HCT116 (cell line): ENCODE measurements around the gene INSL3. TPM values are rescaled to one million over a fixed set of nuclear protein-coding genes. Genes with fewer than 3 reads are reported as not detected.

Source experiments
- ATAC-seq: fragments of 200-7000 bp; cut with Tn5 transposase; 2 replicates; pipeline ENCODE4 v1.9.1; 2020; ENCODE audit warnings: mild to moderate bottlenecking, moderate library complexity
- BruUV-seq: library from RNA; stranded (reverse); fragments of 400-500 nt; replicated peaks from 2 replicates; lab custom pipeline; 2021; lab: Mats Ljungman, UMichigan
- CTCF ChIA-PET: fragments of 300-600 bp; sonication (Branson Sonifier 250); formaldehyde crosslinking; loops from one replicate; lab custom pipeline; 2021; ENCODE audit warnings: antibody characterized with exemption; lab: Charles Lee
- POLR2A ChIA-PET: fragments of 300-600, 350-600 bp; sonication (Branson Sonifier 250); formaldehyde crosslinking; loops from one replicate; lab custom pipeline; 2021; ENCODE audit warnings: antibody characterized with exemption; lab: Charles Lee
- RAD21 ChIA-PET, 2 experiments: fragments of 300-600 bp; sonication (Branson Sonifier 250); formaldehyde crosslinking; loops; one replicate each; lab custom pipeline; 2023; ENCODE audit warnings: low total read pairs in 2 of 2; ENCODE audit not compliant: uncharacterized antibody in 2 of 2, unreplicated experiment in 2 of 2, low non-redundant PET in 1 of 2; lab: Charles Lee
- DNase-seq: peaks from one replicate; pipeline ENCODE4 v3.0.0-alpha.2; 2010; ENCODE audit warnings: low read depth, low spot score
- H2AFZ ChIP-seq: fragments of 200-600 bp; shearing (Covaris generic), sonication (generic); 2 replicates; pipeline ENCODE4 v1.6.1; 2017; ENCODE audit warnings: low read depth, mixed run types, mixed read lengths, antibody characterized with exemption, low read length; ENCODE audit not compliant: poor library complexity, severe bottlenecking
- H3K27ac ChIP-seq: 2 replicates; pipeline ENCODE4 v1.5.1; 2012; ENCODE audit warnings: low read depth, low read length
- H3K27me3 ChIP-seq: fragments of 200-600 bp; sonication (generic); 2 replicates; pipeline ENCODE4 v1.6.1; 2016; ENCODE audit warnings: mixed run types, low read length, mixed read lengths; ENCODE audit not compliant: insufficient read depth
- H3K36me3 ChIP-seq, 2 experiments: fragments of 200-500 bp in 1 of 2; fragments of 200-600 bp in 1 of 2; sonication (Bioruptor generic) in 1 of 2; sonication (generic) in 1 of 2; 2 replicates each; pipeline versions ENCODE4 v1.5.1 to v1.6.1; 2014 to 2016; ENCODE audit warnings: low read length in 2 of 2, inconsistent platforms in 1 of 2, mixed read lengths in 1 of 2, mixed run types in 1 of 2; ENCODE audit not compliant: insufficient read depth in 2 of 2, control insufficient read depth in 1 of 2
- H3K4me1 ChIP-seq, 2 experiments: fragments of 200-600 bp in 1 of 2; sonication (generic) in 1 of 2; 2 replicates each; pipeline versions ENCODE4 v1.5.1 to v1.6.1; 2012 to 2017; ENCODE audit warnings: low read length in 2 of 2, inconsistent platforms in 1 of 2, mild to moderate bottlenecking in 1 of 2, mixed read lengths in 1 of 2, mixed run types in 1 of 2, moderate library complexity in 1 of 2; ENCODE audit not compliant: insufficient read depth in 2 of 2, control insufficient read depth in 1 of 2
- H3K4me2 ChIP-seq: fragments of 200-600 bp; sonication (generic); 2 replicates; pipeline ENCODE4 v1.6.1; 2017; ENCODE audit warnings: mixed run types, low read length, mixed read lengths
- H3K4me3 ChIP-seq, 2 experiments: fragments of 200-600 bp in 1 of 2; sonication (generic) in 1 of 2; replicated peaks in 1 of 2; 2 replicates each; pipeline ENCODE4 v1.5.1; 2011 to 2016; ENCODE audit warnings: low read length in 2 of 2, control low read depth in 1 of 2, low read depth in 1 of 2, mild to moderate bottlenecking in 1 of 2, mixed read lengths in 1 of 2, mixed run types in 1 of 2
- H3K79me2 ChIP-seq: fragments of 200-600 bp; sonication (generic); 2 replicates; pipeline ENCODE4 v1.6.1; 2017; ENCODE audit warnings: mild to moderate bottlenecking, mixed run types, low read length, moderate library complexity, mixed read lengths; ENCODE audit not compliant: insufficient read depth
- H3K9ac ChIP-seq: fragments of 200-600 bp; sonication (generic); 2 replicates; pipeline ENCODE4 v1.6.1; 2016; ENCODE audit warnings: low read length, mixed read lengths
- H3K9me2 ChIP-seq: fragments of 200-600 bp; sonication (generic), shearing (Covaris generic); 2 replicates; pipeline ENCODE4 v1.6.1; 2017; ENCODE audit warnings: mixed run types, mild to moderate bottlenecking, moderate library complexity; ENCODE audit not compliant: insufficient read depth
- H3K9me3 ChIP-seq, 2 experiments: fragments of 200-500 bp in 1 of 2; fragments of 200-600 bp in 1 of 2; sonication (Bioruptor generic) in 1 of 2; sonication (generic) in 1 of 2; 2 replicates each; pipeline ENCODE4 v1.6.1; 2014 to 2017; ENCODE audit warnings: low read length in 2 of 2, mixed read lengths in 2 of 2, inconsistent platforms in 1 of 2, low read depth in 1 of 2, mild to moderate bottlenecking in 1 of 2, mixed run types in 1 of 2, moderate library complexity in 1 of 2; ENCODE audit not compliant: control insufficient read depth in 1 of 2, insufficient read depth in 1 of 2
- H4K20me1 ChIP-seq: fragments of 200-600 bp; sonication (generic), shearing (Covaris generic); 2 replicates; pipeline ENCODE4 v1.6.1; 2017; ENCODE audit warnings: mixed run types, mild to moderate bottlenecking, moderate library complexity; ENCODE audit not compliant: insufficient read depth
- ATF3 ChIP-seq: IDR thresholded peaks from 2 replicates; pipeline ENCODE4 v1.6.1; 2012
- CBX3 ChIP-seq: IDR thresholded peaks from 2 replicates; pipeline ENCODE4 v1.6.1; 2012; ENCODE audit warnings: low read depth
- CEBPB ChIP-seq: IDR thresholded peaks from 2 replicates; pipeline ENCODE4 v1.6.1; 2012; ENCODE audit warnings: low read depth
- CTCF ChIP-seq, 3 experiments: fragments of 200-600 bp in 1 of 3; sonication (generic) in 1 of 3; IDR thresholded peaks in 2 of 3; conservative IDR thresholded peaks in 1 of 3; 2 replicates each; pipeline ENCODE4 v1.5.1; 2012 to 2017; ENCODE audit warnings: low read depth in 2 of 3, low read length in 2 of 3, antibody characterized with exemption in 1 of 3, borderline replicate concordance in 1 of 3, control low read depth in 1 of 3, mild to moderate bottlenecking in 1 of 3, mixed read lengths in 1 of 3, mixed run types in 1 of 3, moderate library complexity in 1 of 3; ENCODE audit not compliant: insufficient read depth in 1 of 3
- EGR1 ChIP-seq: IDR thresholded peaks from 2 replicates; pipeline ENCODE4 v1.6.1; 2012; ENCODE audit warnings: low read depth
- ELF1 ChIP-seq: IDR thresholded peaks from 2 replicates; pipeline ENCODE4 v1.6.1; 2012; ENCODE audit warnings: low read depth, borderline replicate concordance
- EZH2 ChIP-seq: fragments of 200-600 bp; sonication (generic); IDR thresholded peaks from 2 replicates; pipeline ENCODE4 v1.6.1; 2017; ENCODE audit warnings: antibody characterized with exemption, mixed run types
- EZH2phosphoT487 ChIP-seq: fragments of 200-600 bp; IDR thresholded peaks from 2 replicates; pipeline ENCODE4 v1.6.1; 2018; ENCODE audit warnings: antibody characterized with exemption, borderline replicate concordance
- FOSL1 ChIP-seq: IDR thresholded peaks from 2 replicates; pipeline ENCODE4 v1.6.1; 2012; ENCODE audit warnings: low read depth
- JUND ChIP-seq: IDR thresholded peaks from 2 replicates; pipeline ENCODE4 v1.6.1; 2012
- MAX ChIP-seq: IDR thresholded peaks from 2 replicates; pipeline ENCODE4 v1.6.1; 2012
- POLR2A ChIP-seq: IDR thresholded peaks from 2 replicates; pipeline ENCODE4 v1.7.0; 2011; ENCODE audit warnings: borderline replicate concordance; ENCODE audit not compliant: insufficient read depth, insufficient read length; ENCODE audit errors: extremely low read depth
- POLR2AphosphoS5 ChIP-seq: IDR thresholded peaks from 2 replicates; pipeline ENCODE4 v1.6.1; 2011; ENCODE audit warnings: mild to moderate bottlenecking, low read depth, low read length, moderate library complexity
- RAD21 ChIP-seq: IDR thresholded peaks from 2 replicates; pipeline ENCODE4 v1.6.1; 2012; ENCODE audit warnings: low read depth, mild to moderate bottlenecking
- SIN3A ChIP-seq: IDR thresholded peaks from 2 replicates; pipeline ENCODE4 v1.6.1; 2012; ENCODE audit warnings: low read depth
- SP1 ChIP-seq: IDR thresholded peaks from 2 replicates; pipeline ENCODE4 v1.6.1; 2012; ENCODE audit warnings: low read depth
- SRF ChIP-seq: IDR thresholded peaks from 2 replicates; pipeline ENCODE4 v1.6.1; 2012; ENCODE audit warnings: low read depth
- TCF7L2 ChIP-seq: IDR thresholded peaks from 2 replicates; pipeline ENCODE4 v1.7.0; 2011; ENCODE audit warnings: borderline replicate concordance, inconsistent platforms; ENCODE audit not compliant: insufficient read depth, insufficient read length; ENCODE audit errors: extremely low read depth
- YY1 ChIP-seq: IDR thresholded peaks from 2 replicates; pipeline ENCODE4 v1.6.1; 2011; ENCODE audit warnings: low read length, low read depth, moderate library complexity, mild to moderate bottlenecking; ENCODE audit not compliant: insufficient replicate concordance; ENCODE audit errors: extremely low read depth
- ZBTB33 ChIP-seq: IDR thresholded peaks from 2 replicates; pipeline ENCODE4 v1.6.1; 2011; ENCODE audit warnings: mild to moderate bottlenecking, low read length, moderate library complexity; ENCODE audit not compliant: insufficient replicate concordance; ENCODE audit errors: extremely low read depth
- ZFX ChIP-seq: fragments of 450-650 bp; IDR thresholded peaks from 2 replicates; pipeline ENCODE4 v1.6.1; 2017
- ZNF274 ChIP-seq: fragments of 200-500 bp; sonication (Bioruptor generic); IDR thresholded peaks from 2 replicates; pipeline ENCODE4 v1.6.1; 2014; ENCODE audit warnings: mild to moderate bottlenecking, low read depth, low read length, inconsistent platforms
- intact Hi-C: fragments of 100-400 bp; cut with micrococcal nuclease; formaldehyde crosslinking; loops from 2 replicates; pipeline ENCODE4 v1.10.0; 2022
- total RNA-seq: library from RNA; stranded (reverse); gene quantifications from one replicate; pipeline ENCODE4 v1.2.1, GENCODE V29; 2021; ENCODE audit not compliant: unreplicated experiment

Gene INSL3
- total RNA-seq, 1 experiment from 2014 or later: 0.96 TPM

- intact Hi-C loops: no loop called here
- DNase-seq (peak; percentile 60), ATAC-seq (peak; percentile 74)
- Histone ChIP-seq H3K9me3 (no peaks in the 10 kb centered on the region), H3K9ac (no peak overlapping the region), H3K4me3 (peak overlapping the region in 1 of 2 experiments; percentile 10; a peak in 1 of 4 replicates), H3K36me3 (peaks cover 0 to 1% of the 10 kb centered on the region in 2 experiments; a peak in 1 of 4 replicates), H4K20me1 (no peaks in the 10 kb centered on the region), H3K27ac (peak overlapping the region; percentile 77), H3K4me2 (peak overlapping the region; percentile 68), H3K27me3 (no peaks in the 10 kb centered on the region), H2AFZ (no peak overlapping the region), H3K9me2 (no peaks in the 10 kb centered on the region), H3K79me2 (no peaks in the 10 kb centered on the region; the same call in 1 of the 2 replicates), H3K4me1 (peaks cover 42 to 57% of the 10 kb centered on the region in 2 experiments)
- ChIA-PET POLR2A (interaction anchor here (1.3 kb wide), 1 partner anchor 40 kb away, joined by 4 read pairs; no protein-coding TSS in a partner anchor), RAD21 (no interaction called here), CTCF (interaction anchor here (0.8 to 1.1 kb wide), 2 partner anchors 24 to 184 kb away, joined by 3 read pairs; no protein-coding TSS in a partner anchor)
- BruUV-seq: no TSS peak
- TF ChIP-seq TCF7L2 (no peak), ZFX (no peak), MAX (peak; percentile 68; the same call in 1 of the 2 replicates), POLR2A (no peak), YY1 (no peak), SRF (no peak), EGR1 (no peak), EZH2phosphoT487 (no peak), RAD21 (no peak), SIN3A (no peak), CBX3 (no peak), CEBPB (no peak), FOSL1 (no peak; the same call in none of the 2 replicates), ELF1 (no peak), ZBTB33 (no peak), ZNF274 (no peak), CTCF (IDR thresholded peaks at IDR 0.05 in 2 of 3, conservative IDR thresholded peaks at IDR 0.05 in 1 of 3; ENCODE audit: borderline replicate concordance in 1 of 3, insufficient read depth in 1 of 3, low read depth in 2 of 3, low read length in 2 of 3) (no peak), JUND (peak; percentile 53; the same call in 1 of the 2 replicates), ATF3 (no peak), SP1 (peak; percentile 1; the same call in 1 of the 2 replicates), EZH2 (no peak), POLR2AphosphoS5 (no peak)
Measured at GRCh38 chr19:17790059-17790780, 31.1 kb downstream of the INSL3 start.
